HEK293 (cell line): ENCODE data around the gene KRTAP5-2.
A peak's percentile ranks its signal among the peaks of the same experiment; 100 is the strongest.

Experiments used
- GLI4 ChIP-seq: fragments of 450-650 bp; formaldehyde crosslinking; IDR thresholded peaks from 2 replicates; pipeline ENCODE4 v1.5.1; 2016; ENCODE audit warnings: missing biosample characterization, missing genetic modification characterization
- GLIS1 ChIP-seq: fragments of 450-650 bp; formaldehyde crosslinking; IDR thresholded peaks from 2 replicates; pipeline ENCODE4 v1.5.1; 2016; ENCODE audit warnings: missing biosample characterization, missing genetic modification characterization
- GLIS2 ChIP-seq: fragments of 450-650 bp; formaldehyde crosslinking; IDR thresholded peaks from 2 replicates; pipeline ENCODE4 v1.5.1; 2016; ENCODE audit warnings: missing biosample characterization, missing genetic modification characterization
- HIC1 ChIP-seq: fragments of 450-650 bp; formaldehyde crosslinking; IDR thresholded peaks from 2 replicates; pipeline ENCODE4 v1.5.1; 2016; ENCODE audit warnings: missing biosample characterization, missing genetic modification characterization
- KLF1 ChIP-seq: fragments of 450-650 bp; formaldehyde crosslinking; IDR thresholded peaks from 2 replicates; pipeline ENCODE4 v1.5.1; 2016; ENCODE audit warnings: missing biosample characterization, missing genetic modification characterization
- KLF8 ChIP-seq: fragments of 450-650 bp; formaldehyde crosslinking; IDR thresholded peaks from 2 replicates; pipeline ENCODE4 v1.5.1; 2016; ENCODE audit warnings: missing biosample characterization, missing genetic modification characterization
- SALL2 ChIP-seq: fragments of 450-650 bp; formaldehyde crosslinking; IDR thresholded peaks from 2 replicates; pipeline ENCODE4 v1.5.0; 2017; ENCODE audit warnings: missing biosample characterization, mild to moderate bottlenecking, missing genetic modification characterization, borderline replicate concordance
- SCRT1 ChIP-seq: fragments of 450-650 bp; formaldehyde crosslinking; IDR thresholded peaks from 2 replicates; pipeline ENCODE4 v1.5.1; 2016; ENCODE audit warnings: missing biosample characterization, missing genetic modification characterization, borderline replicate concordance
- YY1 ChIP-seq: fragments of 450-650 bp; formaldehyde crosslinking; IDR thresholded peaks from 2 replicates; pipeline ENCODE4 v1.5.1; 2018; ENCODE audit warnings: missing biosample characterization, missing genetic modification characterization
- ZBTB44 ChIP-seq: fragments of 450-650 bp; IDR thresholded peaks from 2 replicates; pipeline ENCODE4 v1.5.1; 2018; ENCODE audit warnings: missing biosample characterization, mild to moderate bottlenecking, missing genetic modification characterization
- ZBTB48 ChIP-seq: fragments of 450-650 bp; formaldehyde crosslinking; IDR thresholded peaks from 2 replicates; pipeline ENCODE4 v1.5.1; 2016; ENCODE audit warnings: missing biosample characterization, missing genetic modification characterization
- ZFP41 ChIP-seq: fragments of 450-650 bp; formaldehyde crosslinking; IDR thresholded peaks from 2 replicates; pipeline ENCODE4 v1.5.1; 2016; ENCODE audit warnings: missing biosample characterization, missing genetic modification characterization, borderline replicate concordance
- ZFP69B ChIP-seq: fragments of 450-650 bp; formaldehyde crosslinking; IDR thresholded peaks from 2 replicates; pipeline ENCODE4 v1.5.1; 2016; ENCODE audit warnings: missing biosample characterization, missing genetic modification characterization
- ZNF148 ChIP-seq: fragments of 450-650 bp; formaldehyde crosslinking; IDR thresholded peaks from 2 replicates; pipeline ENCODE4 v1.5.0; 2017; ENCODE audit warnings: missing biosample characterization, missing genetic modification characterization, borderline replicate concordance
- ZNF155 ChIP-seq: fragments of 450-650 bp; formaldehyde crosslinking; IDR thresholded peaks from 2 replicates; pipeline ENCODE4 v1.5.1; 2016; ENCODE audit warnings: missing biosample characterization, missing genetic modification characterization
- ZNF157 ChIP-seq: fragments of 450-650 bp; formaldehyde crosslinking; IDR thresholded peaks from 2 replicates; pipeline ENCODE4 v1.5.1; 2016; ENCODE audit warnings: missing biosample characterization, missing genetic modification characterization
- ZNF16 ChIP-seq: fragments of 450-650 bp; formaldehyde crosslinking; IDR thresholded peaks from 2 replicates; pipeline ENCODE4 v1.5.1; 2016; ENCODE audit warnings: low read depth, missing biosample characterization, missing genetic modification characterization
- ZNF394 ChIP-seq: fragments of 450-650 bp; formaldehyde crosslinking; IDR thresholded peaks from 2 replicates; pipeline ENCODE4 v1.5.1; 2016; ENCODE audit warnings: missing biosample characterization, missing genetic modification characterization, mild to moderate bottlenecking, moderate library complexity, borderline replicate concordance
- ZNF473 ChIP-seq: fragments of 450-650 bp; formaldehyde crosslinking; IDR thresholded peaks from 2 replicates; pipeline ENCODE4 v1.5.1; 2017; ENCODE audit warnings: missing biosample characterization, missing genetic modification characterization
- ZNF514 ChIP-seq: fragments of 450-650 bp; formaldehyde crosslinking; IDR thresholded peaks from 2 replicates; pipeline ENCODE4 v1.5.1; 2016; ENCODE audit warnings: missing biosample characterization, missing genetic modification characterization
- ZNF521 ChIP-seq: fragments of 450-650 bp; formaldehyde crosslinking; IDR thresholded peaks from 2 replicates; pipeline ENCODE4 v1.5.1; 2017; ENCODE audit warnings: missing biosample characterization, mild to moderate bottlenecking, missing genetic modification characterization
- ZNF558 ChIP-seq: fragments of 450-650 bp; formaldehyde crosslinking; IDR thresholded peaks from 2 replicates; pipeline ENCODE4 v1.5.1; 2016; ENCODE audit warnings: missing biosample characterization, missing genetic modification characterization
- ZNF585B ChIP-seq: fragments of 450-650 bp; formaldehyde crosslinking; IDR thresholded peaks from 2 replicates; pipeline ENCODE4 v1.5.1; 2016; ENCODE audit warnings: missing biosample characterization, missing genetic modification characterization
- ZNF600 ChIP-seq: fragments of 450-650 bp; formaldehyde crosslinking; IDR thresholded peaks from 2 replicates; pipeline ENCODE4 v1.5.1; 2016; ENCODE audit warnings: missing biosample characterization, missing genetic modification characterization
- ZNF664 ChIP-seq: fragments of 450-650 bp; formaldehyde crosslinking; IDR thresholded peaks from 2 replicates; pipeline ENCODE4 v1.5.1; 2016; ENCODE audit warnings: missing biosample characterization, missing genetic modification characterization
- ZSCAN30 ChIP-seq: fragments of 450-650 bp; IDR thresholded peaks from 2 replicates; pipeline ENCODE4 v1.5.1; 2018; ENCODE audit warnings: missing biosample characterization, mild to moderate bottlenecking, missing genetic modification characterization, moderate library complexity
- TF ChIP-seq, protein P1 (sequence below): fragments of 450-650 bp; formaldehyde crosslinking; IDR thresholded peaks from 2 replicates; pipeline ENCODE4 v1.5.1; 2016; ENCODE audit warnings: missing biosample characterization, missing genetic modification characterization
- TF ChIP-seq, protein P2 (sequence below): fragments of 450-650 bp; formaldehyde crosslinking; IDR thresholded peaks from 2 replicates; pipeline ENCODE4 v1.5.1; 2016; ENCODE audit warnings: missing biosample characterization, missing genetic modification characterization

The KRTAP5-2 gene

DNA sequence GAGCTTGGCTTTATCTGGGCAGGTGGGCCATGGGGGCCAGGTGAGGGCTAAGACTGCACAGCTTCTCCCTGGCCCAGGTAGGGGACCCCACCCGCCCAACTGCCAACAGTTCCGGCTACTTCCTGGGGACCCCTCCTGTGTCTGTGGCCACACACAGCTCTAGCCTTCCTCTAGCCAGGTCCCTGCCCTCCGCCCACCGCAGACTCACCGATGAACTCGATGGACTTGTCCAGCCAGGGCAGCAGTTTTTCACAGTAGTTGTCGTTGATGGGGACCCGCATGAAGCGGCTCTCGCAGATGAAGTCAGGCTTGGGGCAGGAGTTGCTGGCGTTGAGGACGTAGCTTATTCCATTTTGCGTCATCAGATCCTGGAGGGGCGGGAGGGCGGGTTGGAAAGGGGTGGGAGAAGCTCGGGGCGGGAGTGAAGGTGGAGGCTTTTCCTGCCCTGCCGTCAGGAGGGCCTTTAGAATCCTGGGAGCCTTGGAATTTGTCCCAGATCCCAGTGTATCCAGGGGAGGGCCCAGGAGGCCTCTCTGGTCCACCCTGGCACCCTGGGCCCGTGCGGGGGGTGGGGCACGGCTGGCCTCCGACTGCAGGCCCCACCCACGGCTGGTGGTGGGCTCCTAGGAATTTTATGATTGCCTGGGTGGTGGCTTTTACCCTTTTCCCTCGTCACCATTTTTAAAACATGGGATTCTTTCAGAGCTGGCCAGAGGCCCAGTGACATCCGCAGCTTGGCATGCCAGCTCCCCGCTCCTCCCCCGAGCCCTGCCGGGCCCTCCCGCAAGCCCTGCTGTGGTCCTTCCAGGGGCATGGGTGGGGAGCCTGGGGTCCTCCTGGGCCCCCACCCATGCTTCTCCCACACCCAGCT, 40.0 kb downstream of the KRTAP5-2 start (continued):
- TF ChIP-seq ZNF521 (tag by site-specific recombination) (no peak), SCRT1 (tag by site-specific recombination) (no peak), SALL2 (no peak), YY1 (tag by site-specific recombination) (no peak), ZNF514 (tag by site-specific recombination) (no peak), ZBTB48 (tag by site-specific recombination) (no peak), ZBTB44 (tag by site-specific recombination) (no peak), ZNF148 (no peak), ZFP41 (tag by site-specific recombination) (no peak), GLIS2 (peak; percentile 63), ZNF473 (tag by site-specific recombination) (no peak), KLF1 (tag by site-specific recombination) (peak; percentile 48; the same call in 1 of the 2 replicates), GLIS1 (tag by site-specific recombination) (peak; percentile 75), ZNF600 (tag by site-specific recombination) (no peak), GLI4 (no peak), ZNF558 (tag by site-specific recombination) (no peak), ZNF157 (tag by site-specific recombination) (no peak), KLF8 (0 out of 2 replicates have a peak, but pooled peaks have one; percentile 17), ZNF394 (tag by site-specific recombination) (no peak), ZNF155 (tag by site-specific recombination) (no peak), ZFP69B (no peak), ZNF16 (tag by site-specific recombination) (no peak), ZSCAN30 (no peak), HIC1 (tag by site-specific recombination) (peak; percentile 25; the same call in 1 of the 2 replicates), ZNF664 (tag by site-specific recombination) (no peak), ZNF585B (no peak)
- TF ChIP-seq, protein P1, sequence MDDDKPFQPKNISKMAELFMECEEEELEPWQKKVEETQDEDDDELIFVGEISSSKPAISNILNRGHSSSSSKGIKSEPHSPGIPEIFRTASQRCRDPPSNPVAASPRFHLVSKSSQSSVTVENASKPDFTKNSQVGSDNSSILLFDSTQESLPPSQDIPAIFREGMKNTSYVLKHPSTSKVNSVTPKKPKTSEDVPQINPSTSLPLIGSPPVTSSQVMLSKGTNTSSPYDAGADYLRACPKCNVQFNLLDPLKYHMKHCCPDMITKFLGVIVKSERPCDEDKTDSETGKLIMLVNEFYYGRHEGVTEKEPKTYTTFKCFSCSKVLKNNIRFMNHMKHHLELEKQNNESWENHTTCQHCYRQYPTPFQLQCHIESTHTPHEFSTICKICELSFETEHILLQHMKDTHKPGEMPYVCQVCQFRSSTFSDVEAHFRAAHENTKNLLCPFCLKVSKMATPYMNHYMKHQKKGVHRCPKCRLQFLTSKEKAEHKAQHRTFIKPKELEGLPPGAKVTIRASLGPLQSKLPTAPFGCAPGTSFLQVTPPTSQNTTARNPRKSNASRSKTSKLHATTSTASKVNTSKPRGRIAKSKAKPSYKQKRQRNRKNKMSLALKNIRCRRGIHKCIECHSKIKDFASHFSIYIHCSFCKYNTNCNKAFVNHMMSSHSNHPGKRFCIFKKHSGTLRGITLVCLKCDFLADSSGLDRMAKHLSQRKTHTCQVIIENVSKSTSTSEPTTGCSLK = no peak
- TF ChIP-seq, protein P2, sequence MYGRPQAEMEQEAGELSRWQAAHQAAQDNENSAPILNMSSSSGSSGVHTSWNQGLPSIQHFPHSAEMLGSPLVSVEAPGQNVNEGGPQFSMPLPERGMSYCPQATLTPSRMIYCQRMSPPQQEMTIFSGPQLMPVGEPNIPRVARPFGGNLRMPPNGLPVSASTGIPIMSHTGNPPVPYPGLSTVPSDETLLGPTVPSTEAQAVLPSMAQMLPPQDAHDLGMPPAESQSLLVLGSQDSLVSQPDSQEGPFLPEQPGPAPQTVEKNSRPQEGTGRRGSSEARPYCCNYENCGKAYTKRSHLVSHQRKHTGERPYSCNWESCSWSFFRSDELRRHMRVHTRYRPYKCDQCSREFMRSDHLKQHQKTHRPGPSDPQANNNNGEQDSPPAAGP (tag by site-specific recombination) = peak; percentile 22; the same call in 1 of the 2 replicates
